Trophoblast cell (in vitro differentiated cells and primary cell): Measurements from ENCODE around the gene LCN12.

Experiments used
- DNase-seq, 2 donors: peaks; one replicate each; pipeline ENCODE4 v3.0.0-alpha.2; 2016
- H2AFZ ChIP-seq: 2 replicates; pipeline ENCODE4 v1.6.1; 2013; ENCODE audit warnings: low read length, moderate library complexity, mild to moderate bottlenecking; ENCODE audit not compliant: insufficient read depth, poor library complexity
- H2AK5ac ChIP-seq: 2 replicates; pipeline ENCODE4 v1.6.1; 2013; ENCODE audit warnings: mild to moderate bottlenecking, low read length
- H2BK120ac ChIP-seq: 2 replicates; pipeline ENCODE4 v1.6.1; 2013; ENCODE audit warnings: low read length, mild to moderate bottlenecking, moderate library complexity; ENCODE audit not compliant: insufficient read depth, poor library complexity
- H2BK12ac ChIP-seq: 2 replicates; pipeline ENCODE4 v1.6.1; 2013; ENCODE audit warnings: mild to moderate bottlenecking, low read length, moderate library complexity
- H2BK5ac ChIP-seq: 2 replicates; pipeline ENCODE4 v1.6.1; 2013; ENCODE audit warnings: low read length, low read depth, moderate library complexity, mild to moderate bottlenecking; ENCODE audit not compliant: poor library complexity
- H3K14ac ChIP-seq: 2 replicates; pipeline ENCODE4 v1.6.1; 2013; ENCODE audit warnings: mild to moderate bottlenecking, low read length
- H3K18ac ChIP-seq: 2 replicates; pipeline ENCODE4 v1.6.1; 2013; ENCODE audit warnings: mild to moderate bottlenecking, low read length
- H3K23ac ChIP-seq: 2 replicates; pipeline ENCODE4 v1.6.1; 2013; ENCODE audit warnings: low read length
- H3K27ac ChIP-seq: 2 replicates; pipeline ENCODE4 v1.5.1; 2013; ENCODE audit warnings: low read depth, mild to moderate bottlenecking, inconsistent platforms, low read length, moderate library complexity
- H3K27me3 ChIP-seq: 2 replicates; pipeline ENCODE4 v1.6.1; 2013; ENCODE audit warnings: inconsistent platforms, mild to moderate bottlenecking, low read length, moderate library complexity; ENCODE audit not compliant: insufficient read depth
- H3K36me3 ChIP-seq, 2 experiments: 1 replicate in 1 of 2; 2 replicates in 1 of 2; pipeline ENCODE4 v1.6.1; 2013; ENCODE audit warnings: low read length in 2 of 2, mild to moderate bottlenecking in 2 of 2, moderate library complexity in 1 of 2; ENCODE audit not compliant: insufficient read depth in 2 of 2, control insufficient read depth in 1 of 2
- H3K4ac ChIP-seq: 2 replicates; pipeline ENCODE4 v1.6.1; 2013; ENCODE audit warnings: low read depth, mild to moderate bottlenecking, low read length, moderate library complexity
- H3K4me1 ChIP-seq, 2 experiments: 1 replicate in 1 of 2; 2 replicates in 1 of 2; pipeline ENCODE4 v1.6.1; 2013; ENCODE audit warnings: low read length in 2 of 2, mild to moderate bottlenecking in 2 of 2, moderate library complexity in 1 of 2; ENCODE audit not compliant: insufficient read depth in 2 of 2, control insufficient read depth in 1 of 2
- H3K4me2 ChIP-seq: 2 replicates; pipeline ENCODE4 v1.6.1; 2013; ENCODE audit warnings: inconsistent platforms, mild to moderate bottlenecking, low read length, moderate library complexity
- H3K4me3 ChIP-seq: 2 replicates; pipeline ENCODE4 v1.5.1; 2013; ENCODE audit warnings: mild to moderate bottlenecking, low read depth, low read length, inconsistent platforms
- H3K79me1 ChIP-seq: one replicate; pipeline ENCODE4 v1.6.1; 2013; ENCODE audit warnings: low read length
- H3K79me2 ChIP-seq: 2 replicates; pipeline ENCODE4 v1.6.1; 2013; ENCODE audit warnings: low read length, mild to moderate bottlenecking; ENCODE audit not compliant: control insufficient read depth, insufficient read depth, poor library complexity
- H3K9ac ChIP-seq: 2 replicates; pipeline ENCODE4 v1.6.1; 2013; ENCODE audit warnings: mild to moderate bottlenecking, low read length
- H3K9me3 ChIP-seq: 2 replicates; pipeline ENCODE4 v1.6.1; 2013; ENCODE audit warnings: low read depth, mild to moderate bottlenecking, control low read depth, inconsistent platforms, low read length; ENCODE audit not compliant: insufficient read depth
- H4K12ac ChIP-seq: 2 replicates; pipeline ENCODE4 v1.6.1; 2013; ENCODE audit warnings: low read depth, mild to moderate bottlenecking, low read length, moderate library complexity
- H4K8ac ChIP-seq: 2 replicates; pipeline ENCODE4 v1.6.1; 2013; ENCODE audit warnings: low read depth, mild to moderate bottlenecking, low read length, moderate library complexity
- H4K91ac ChIP-seq: one replicate; pipeline ENCODE4 v1.6.1; 2013; ENCODE audit warnings: low read depth, mild to moderate bottlenecking, low read length, moderate library complexity
- WGBS: extraction: QIAGEN DNeasy Blood & Tissue Kit; methylation state at CpG from one replicate; pipeline ENCODE4 v1.1.7; 2013; ENCODE audit warnings: missing lambda C conversion rate; ENCODE audit not compliant: insufficient read length, insufficient coverage; ENCODE audit errors: extremely low coverage; 5-methylcytosine and 5-hydroxymethylcytosine counted together

LCN12 gene

GRCh38 chr9:136925414-136926153, 26.5 kb upstream of the LCN12 start:
- Histone ChIP-seq H3K18ac (peak overlapping the region; percentile 73), H2BK120ac (peak overlapping the region; percentile 55), H3K27me3 (no peaks in the 10 kb centered on the region), H3K9ac (no peak overlapping the region), H3K4ac (no peak overlapping the region), H3K79me1 (peaks cover 5% of the 10 kb centered on the region), H2BK12ac (peak overlapping the region; percentile 23), H2AK5ac (no peak overlapping the region), H3K27ac (peak overlapping the region; percentile 8), H3K4me3 (no peak overlapping the region), H3K4me1 (peaks cover 8 to 14% of the 10 kb centered on the region in 2 experiments), H3K79me2 (no peaks in the 10 kb centered on the region), H4K8ac (peak overlapping the region; percentile 63), H3K14ac (peak overlapping the region; percentile 54), H3K23ac (no peak overlapping the region), H3K36me3 (peaks cover 51 to 65% of the 10 kb centered on the region in 2 experiments), H3K4me2 (no peak overlapping the region), H2AFZ (no peak overlapping the region), H3K9me3 (peaks cover 2% of the 10 kb centered on the region), H2BK5ac (peak overlapping the region; percentile 29), H4K12ac (peak overlapping the region; percentile 35), H4K91ac (peak overlapping the region; percentile 85)
- no CpG with 5 or more reads among the region's 33 CpGs for WGBS
- peak; percentile 45 to 71 for DNase-seq

- no peaks in the 10 kb centered on the region for H3K27me3 ChIP-seq
- H2AK5ac ChIP-seq, result no peak overlapping the region
- no peak overlapping the region for H3K4me2 ChIP-seq
- H3K4me3 ChIP-seq, result no peak overlapping the region
- H4K8ac ChIP-seq, result peak overlapping the region; percentile 52
- WGBS, result no CpG with 5 or more reads among the region's 9 CpGs
- H3K9me3 ChIP-seq, result peaks cover 2% of the 10 kb centered on the region
- no peaks in the 10 kb centered on the region for H3K79me2 ChIP-seq
- H3K79me1 ChIP-seq, result peaks cover 5% of the 10 kb centered on the region
- H3K4ac ChIP-seq, result no peak overlapping the region
- H4K91ac ChIP-seq, result peak overlapping the region; percentile 85
- H3K18ac ChIP-seq, result peak overlapping the region; percentile 73
- peaks cover 8 to 14% of the 10 kb centered on the region in 2 experiments for H3K4me1 ChIP-seq
- H2BK120ac ChIP-seq, result peak overlapping the region; percentile 55
- H2BK12ac ChIP-seq, result no peak overlapping the region
- H3K36me3 ChIP-seq, result peaks cover 46 to 62% of the 10 kb centered on the region in 2 experiments
- no peak overlapping the region for H2AFZ ChIP-seq
- peak overlapping the region; percentile 21 for H3K14ac ChIP-seq
- DNase-seq, result no peak
- peak overlapping the region; percentile 35 for H4K12ac ChIP-seq
- H3K27ac ChIP-seq, result no peak overlapping the region
- H3K9ac ChIP-seq, result no peak overlapping the region
- no peak overlapping the region for H2BK5ac ChIP-seq
- no peak overlapping the region for H3K23ac ChIP-seq
Observed at GRCh38 chr9:136926154-136926704, 25.8 kb upstream of the LCN12 start.

- WGBS, result no CpG with 5 or more reads among the region's 13 CpGs
Observed at GRCh38 chr9:136926749-136927148, 25.3 kb upstream of the LCN12 start.

DNA sequence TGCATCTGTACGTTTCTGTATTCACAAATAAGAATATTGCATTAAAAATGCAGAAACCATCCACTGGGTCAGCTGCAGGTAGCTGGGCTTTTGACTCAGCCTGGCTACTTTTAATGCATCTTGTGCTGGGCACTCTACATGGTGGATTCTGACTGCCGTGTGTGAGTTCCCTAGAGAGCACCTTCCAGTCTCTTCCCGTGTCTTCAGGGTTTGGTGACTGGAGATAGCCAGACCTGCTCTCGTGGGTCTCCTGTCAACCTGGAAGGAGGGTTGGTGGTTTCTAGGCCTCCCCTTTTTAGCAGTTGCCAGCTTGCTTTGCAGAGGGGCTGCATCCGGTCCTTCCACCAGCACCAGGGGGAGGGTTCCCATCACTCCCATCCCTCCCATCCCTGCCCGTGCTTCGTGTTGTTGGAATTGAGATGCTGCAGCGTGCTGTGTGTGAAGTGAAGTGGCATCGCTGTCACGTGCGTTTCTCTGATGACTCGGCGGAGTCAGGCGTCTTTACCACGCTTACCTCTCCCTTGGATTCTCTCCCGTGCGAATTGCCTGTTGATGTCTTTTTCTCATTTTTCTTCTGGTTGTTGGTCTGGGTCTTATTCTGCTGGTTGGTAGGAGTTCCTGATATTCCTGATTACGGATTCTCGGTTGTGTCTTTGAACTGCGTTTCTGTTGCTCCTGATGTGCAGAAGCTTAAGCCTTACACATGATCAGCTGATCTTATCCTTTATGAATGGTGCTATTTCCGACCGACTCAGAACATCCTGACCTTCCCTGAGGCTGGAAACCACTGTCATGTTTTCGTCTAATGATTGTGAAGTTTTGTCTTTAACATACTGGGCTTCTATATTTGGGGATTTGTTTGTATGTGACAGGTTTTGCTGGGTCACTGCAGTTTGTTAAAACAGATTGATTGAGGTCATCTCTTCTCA, 24.5 kb upstream of the LCN12 start:
- no peak overlapping the region for H3K14ac ChIP-seq
- no peak overlapping the region for H3K27ac ChIP-seq
- no peaks in the 10 kb centered on the region for H3K9me3 ChIP-seq
- no peak overlapping the region for H3K4me3 ChIP-seq
- no peak overlapping the region for H4K12ac ChIP-seq
- H2BK5ac ChIP-seq, result no peak overlapping the region
- H2BK12ac ChIP-seq, result no peak overlapping the region
- no peak overlapping the region for H3K18ac ChIP-seq
- peaks cover 40 to 51% of the 10 kb centered on the region in 2 experiments for H3K36me3 ChIP-seq
- H3K79me1 ChIP-seq, result peaks cover 5% of the 10 kb centered on the region
- H2AFZ ChIP-seq, result no peak overlapping the region
- no CpG with 5 or more reads among the region's 23 CpGs for WGBS
- no peaks in the 10 kb centered on the region for H3K79me2 ChIP-seq
- H3K4ac ChIP-seq, result no peak overlapping the region
- peaks cover 8 to 14% of the 10 kb centered on the region in 2 experiments for H3K4me1 ChIP-seq
- no peak overlapping the region for H4K91ac ChIP-seq
- H3K9ac ChIP-seq, result no peak overlapping the region
- no peaks in the 10 kb centered on the region for H3K27me3 ChIP-seq
- no peak overlapping the region for H3K23ac ChIP-seq
- H2BK120ac ChIP-seq, result no peak overlapping the region
- no peak overlapping the region for H3K4me2 ChIP-seq
- no peak overlapping the region for H2AK5ac ChIP-seq
- no peak overlapping the region for H4K8ac ChIP-seq
- DNase-seq, result peak in 1 of 2 donors; percentile 46

More at GRCh38 chr9:136926749-136927148, 25.3 kb upstream of the LCN12 start:
- Histone ChIP-seq H3K4me3 (no peak overlapping the region), H3K4me1 (peaks cover 8 to 14% of the 10 kb centered on the region in 2 experiments), H3K79me2 (no peaks in the 10 kb centered on the region), H3K14ac (no peak overlapping the region), H2BK120ac (no peak overlapping the region), H3K4me2 (no peak overlapping the region), H2AK5ac (no peak overlapping the region), H3K9ac (no peak overlapping the region), H3K9me3 (peaks cover 2% of the 10 kb centered on the region), H2BK12ac (no peak overlapping the region), H3K27ac (no peak overlapping the region), H3K27me3 (no peaks in the 10 kb centered on the region), H4K91ac (peak overlapping the region; percentile 17), H3K4ac (no peak overlapping the region), H3K79me1 (peaks cover 5% of the 10 kb centered on the region), H3K36me3 (peaks cover 42 to 59% of the 10 kb centered on the region in 2 experiments), H4K12ac (no peak overlapping the region), H4K8ac (no peak overlapping the region), H2BK5ac (no peak overlapping the region), H3K23ac (no peak overlapping the region), H2AFZ (no peak overlapping the region), H3K18ac (no peak overlapping the region)
- no peak for DNase-seq
